ENCODE measurements around the gene KIF9.

KIF9 gene

DNA sequence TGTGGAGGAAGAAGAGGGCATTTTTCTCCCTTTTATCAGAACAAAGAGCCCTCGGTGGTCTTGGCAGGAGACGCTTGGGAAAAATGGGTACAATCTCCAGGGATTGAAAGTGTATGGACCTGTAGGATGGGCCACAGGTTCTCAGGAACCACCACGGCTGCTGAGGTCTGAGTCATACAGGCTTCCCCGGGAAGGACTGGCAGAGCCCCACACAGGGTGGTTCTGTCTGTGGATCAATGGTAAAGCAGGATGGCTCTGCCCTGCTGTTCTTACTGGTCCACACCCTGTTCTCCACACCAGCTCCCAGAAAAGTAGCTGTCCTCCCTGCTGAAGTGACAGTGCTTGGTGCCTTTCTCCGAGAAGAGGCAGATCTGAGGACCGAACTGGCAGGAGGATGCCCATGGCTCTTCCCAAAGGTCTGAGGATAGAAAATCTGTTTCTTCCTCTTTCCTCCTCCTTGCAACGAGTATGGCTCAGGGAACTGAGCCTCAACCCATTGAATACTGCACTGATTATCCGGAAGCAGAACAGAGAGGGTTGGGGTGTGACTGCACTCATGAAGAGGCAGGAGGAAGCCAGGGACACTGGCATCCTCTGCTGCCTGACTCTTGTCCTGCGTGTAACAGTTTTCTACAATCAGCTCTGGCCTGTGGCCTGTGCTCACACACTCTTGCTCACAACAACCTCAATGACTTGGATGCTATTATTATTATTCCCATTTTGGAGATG, 39.0 kb downstream of the KIF9 start:
- Histone ChIP-seq H3K27me3 (ENCODE audit: low read depth, low read length) (no peaks in the 10 kb centered on the region), H3K4me2 (ENCODE audit: low read length) (no peak overlapping the region), H3K9me3 (ENCODE audit: insufficient read depth, low read length) (no peaks in the 10 kb centered on the region), H3K4me3 (ENCODE audit: low read length) (no peak overlapping the region), H3K27ac (ENCODE audit: low read length) (no peak overlapping the region), H3K79me2 (ENCODE audit: low read length) (no peaks in the 10 kb centered on the region), H3K4me1 (ENCODE audit: low read length) (no peaks in the 10 kb centered on the region), H2AFZ (ENCODE audit: low read depth, low read length) (no peak overlapping the region), H3K9ac (ENCODE audit: low read length) (no peak overlapping the region), H4K20me1 (ENCODE audit: insufficient read depth, low read length) (no peaks in the 10 kb centered on the region), H3K36me3 (replicated peaks; ENCODE audit: low read depth, low read length) (no peaks in the 10 kb centered on the region)
- TF ChIP-seq EZH2phosphoT487 (IDR thresholded peaks at IDR 0.05; ENCODE audit: low read depth): no peak
- TF ChIP-seq, protein P1, sequence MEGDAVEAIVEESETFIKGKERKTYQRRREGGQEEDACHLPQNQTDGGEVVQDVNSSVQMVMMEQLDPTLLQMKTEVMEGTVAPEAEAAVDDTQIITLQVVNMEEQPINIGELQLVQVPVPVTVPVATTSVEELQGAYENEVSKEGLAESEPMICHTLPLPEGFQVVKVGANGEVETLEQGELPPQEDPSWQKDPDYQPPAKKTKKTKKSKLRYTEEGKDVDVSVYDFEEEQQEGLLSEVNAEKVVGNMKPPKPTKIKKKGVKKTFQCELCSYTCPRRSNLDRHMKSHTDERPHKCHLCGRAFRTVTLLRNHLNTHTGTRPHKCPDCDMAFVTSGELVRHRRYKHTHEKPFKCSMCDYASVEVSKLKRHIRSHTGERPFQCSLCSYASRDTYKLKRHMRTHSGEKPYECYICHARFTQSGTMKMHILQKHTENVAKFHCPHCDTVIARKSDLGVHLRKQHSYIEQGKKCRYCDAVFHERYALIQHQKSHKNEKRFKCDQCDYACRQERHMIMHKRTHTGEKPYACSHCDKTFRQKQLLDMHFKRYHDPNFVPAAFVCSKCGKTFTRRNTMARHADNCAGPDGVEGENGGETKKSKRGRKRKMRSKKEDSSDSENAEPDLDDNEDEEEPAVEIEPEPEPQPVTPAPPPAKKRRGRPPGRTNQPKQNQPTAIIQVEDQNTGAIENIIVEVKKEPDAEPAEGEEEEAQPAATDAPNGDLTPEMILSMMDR (IDR thresholded peaks at IDR 0.05; ENCODE audit: low read depth, low read length): no peak

DNA sequence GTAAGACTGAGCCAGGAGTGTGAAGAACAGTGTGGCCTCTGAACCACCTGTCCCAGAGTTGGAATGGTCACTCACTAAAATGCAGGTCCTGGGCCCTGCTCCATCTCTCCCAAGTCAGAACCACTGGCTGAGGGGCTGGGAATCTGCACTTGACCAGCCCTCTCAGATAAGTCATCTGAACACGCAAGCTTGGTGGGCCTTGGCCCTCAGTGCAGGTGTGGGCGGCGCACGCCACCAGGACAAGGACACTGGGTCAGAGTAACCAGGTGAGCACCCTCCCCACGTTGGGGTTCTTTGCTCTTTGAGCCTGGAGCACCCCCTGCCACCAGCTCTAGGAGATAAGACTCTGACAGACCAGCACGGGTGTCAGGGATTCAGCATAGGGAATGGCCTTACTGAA, 42.7 kb downstream of the KIF9 start:
- no peak for TF ChIP-seq EZH2phosphoT487 (IDR thresholded peaks at IDR 0.05; ENCODE audit: low read depth)
- TF ChIP-seq, protein P1 (IDR thresholded peaks at IDR 0.05; ENCODE audit: low read depth, low read length): no peak
- no peak overlapping the region for H2AFZ ChIP-seq (ENCODE audit: low read depth, low read length)
- H3K4me2 ChIP-seq (ENCODE audit: low read length): no peak overlapping the region
- H3K4me3 ChIP-seq (ENCODE audit: low read length): no peak overlapping the region
- no peak overlapping the region for H3K27ac ChIP-seq (ENCODE audit: low read length)
- H3K36me3 ChIP-seq (replicated peaks; ENCODE audit: low read depth, low read length): no peaks in the 10 kb centered on the region
- no peaks in the 10 kb centered on the region for H3K4me1 ChIP-seq (ENCODE audit: low read length)
- no peaks in the 10 kb centered on the region for H3K79me2 ChIP-seq (ENCODE audit: low read length)
- no peak overlapping the region for H3K9ac ChIP-seq (ENCODE audit: low read length)
- no peaks in the 10 kb centered on the region for H4K20me1 ChIP-seq (ENCODE audit: insufficient read depth, low read length)
- H3K27me3 ChIP-seq (ENCODE audit: low read depth, low read length): no peaks in the 10 kb centered on the region
- no peaks in the 10 kb centered on the region for H3K9me3 ChIP-seq (ENCODE audit: insufficient read depth, low read length)

DNA sequence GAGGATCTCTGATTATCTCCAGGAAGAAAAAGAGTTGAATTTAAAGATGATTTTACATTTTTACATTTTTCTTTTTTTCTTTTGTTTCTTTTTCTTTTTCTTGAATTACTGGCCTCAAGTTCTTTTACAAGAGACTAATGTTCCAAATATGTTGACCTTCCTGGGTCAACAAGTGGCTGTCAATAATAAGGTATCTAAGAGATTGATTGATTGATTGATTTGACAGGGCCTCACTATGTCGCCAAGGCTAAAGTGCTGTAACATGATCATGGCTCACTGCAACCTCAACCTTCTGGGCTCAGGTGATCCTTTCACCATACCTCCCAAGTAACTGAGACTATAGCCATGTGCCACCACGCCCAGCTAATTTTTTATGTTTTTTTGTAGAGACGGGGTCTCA, 44.6 kb downstream of the KIF9 start:
- H3K79me2 ChIP-seq (ENCODE audit: low read length): no peaks in the 10 kb centered on the region
- no peaks in the 10 kb centered on the region for H3K4me1 ChIP-seq (ENCODE audit: low read length)
- no peak overlapping the region for H3K9ac ChIP-seq (ENCODE audit: low read length)
- no peak overlapping the region for H3K27ac ChIP-seq (ENCODE audit: low read length)
- H3K36me3 ChIP-seq (replicated peaks; ENCODE audit: low read depth, low read length): no peaks in the 10 kb centered on the region
- TF ChIP-seq, protein P1 (IDR thresholded peaks at IDR 0.05; ENCODE audit: low read depth, low read length): no peak
- no peak for TF ChIP-seq EZH2phosphoT487 (IDR thresholded peaks at IDR 0.05; ENCODE audit: low read depth)
- H3K4me2 ChIP-seq (ENCODE audit: low read length): no peak overlapping the region
- H2AFZ ChIP-seq (ENCODE audit: low read depth, low read length): no peak overlapping the region
- no peak overlapping the region for H3K4me3 ChIP-seq (ENCODE audit: low read length)
- H3K9me3 ChIP-seq (ENCODE audit: insufficient read depth, low read length): no peaks in the 10 kb centered on the region
- no peaks in the 10 kb centered on the region for H3K27me3 ChIP-seq (ENCODE audit: low read depth, low read length)
- H4K20me1 ChIP-seq (ENCODE audit: insufficient read depth, low read length): no peaks in the 10 kb centered on the region

DNA sequence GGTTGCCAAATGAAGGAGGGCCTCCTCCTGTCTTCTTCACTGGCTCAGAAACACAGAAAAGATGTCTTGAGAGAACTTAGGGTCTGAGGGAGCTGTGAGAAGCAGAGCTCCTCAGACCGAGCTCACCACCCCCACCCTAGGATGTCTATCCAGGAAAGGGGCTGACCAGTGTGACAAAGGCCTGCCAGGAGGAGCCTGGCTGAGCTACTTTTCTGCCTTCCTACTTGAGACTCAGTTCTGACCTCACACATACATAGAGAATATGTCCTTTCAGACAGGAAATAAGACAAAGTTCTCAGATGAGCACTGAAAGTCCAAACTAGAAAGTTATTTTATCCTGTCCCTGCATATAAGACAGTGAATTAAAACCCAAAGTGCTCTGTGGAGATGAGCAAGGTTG, 54.5 kb downstream of the KIF9 start:
- peak overlapping the region; percentile 41 for H3K4me3 ChIP-seq (ENCODE audit: low read length)

More for the DNA sequence above, 54.5 kb downstream of the KIF9 start:
- Histone ChIP-seq H3K27me3 (ENCODE audit: low read depth, low read length) (0 out of 2 replicates have a peak, but pooled peaks cover 9% of the 10 kb centered on the region), H3K9ac (ENCODE audit: low read length) (peak overlapping the region; percentile 20; the same call in 1 of the 2 replicates), H3K79me2 (ENCODE audit: low read length) (no peaks in the 10 kb centered on the region), H3K4me1 (ENCODE audit: low read length) (peaks cover 35% of the 10 kb centered on the region), H2AFZ (ENCODE audit: low read depth, low read length) (0 out of 2 replicates have a peak overlapping the region, but pooled peaks have one; percentile 4), H4K20me1 (ENCODE audit: insufficient read depth, low read length) (no peaks in the 10 kb centered on the region), H3K9me3 (ENCODE audit: insufficient read depth, low read length) (no peaks in the 10 kb centered on the region), H3K4me2 (ENCODE audit: low read length) (peak overlapping the region; percentile 59), H3K36me3 (replicated peaks; ENCODE audit: low read depth, low read length) (no peaks in the 10 kb centered on the region), H3K27ac (ENCODE audit: low read length) (peak overlapping the region; percentile 3; the same call in 1 of the 2 replicates)
- no peak for TF ChIP-seq EZH2phosphoT487 (IDR thresholded peaks at IDR 0.05; ENCODE audit: low read depth)
- TF ChIP-seq, protein P1 (IDR thresholded peaks at IDR 0.05; ENCODE audit: low read depth, low read length): no peak

Measured in OCI-LY3 (cell line).